Parietal lobe (tissue), 2 donors: ENCODE results near the gene CST4. TPM values are rescaled to one million over a fixed set of nuclear protein-coding genes. Genes with fewer than 3 reads are reported as not detected.

Source experiments
- small RNA-seq: library from RNA; depleted of rRNA; stranded (forward); fragments of <200 nt; gene quantifications from one replicate; pipeline ENCODE3, GENCODE V24; 2014; ENCODE audit warnings: low replicate concordance
- total RNA-seq: library from RNA; depleted of rRNA; stranded (reverse); fragments of >200 nt; gene quantifications from one replicate; pipeline ENCODE4 v1.2.3, GENCODE V29; 2014

Gene CST4, protein sequence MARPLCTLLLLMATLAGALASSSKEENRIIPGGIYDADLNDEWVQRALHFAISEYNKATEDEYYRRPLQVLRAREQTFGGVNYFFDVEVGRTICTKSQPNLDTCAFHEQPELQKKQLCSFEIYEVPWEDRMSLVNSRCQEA
- not detected for total RNA-seq

DNA sequence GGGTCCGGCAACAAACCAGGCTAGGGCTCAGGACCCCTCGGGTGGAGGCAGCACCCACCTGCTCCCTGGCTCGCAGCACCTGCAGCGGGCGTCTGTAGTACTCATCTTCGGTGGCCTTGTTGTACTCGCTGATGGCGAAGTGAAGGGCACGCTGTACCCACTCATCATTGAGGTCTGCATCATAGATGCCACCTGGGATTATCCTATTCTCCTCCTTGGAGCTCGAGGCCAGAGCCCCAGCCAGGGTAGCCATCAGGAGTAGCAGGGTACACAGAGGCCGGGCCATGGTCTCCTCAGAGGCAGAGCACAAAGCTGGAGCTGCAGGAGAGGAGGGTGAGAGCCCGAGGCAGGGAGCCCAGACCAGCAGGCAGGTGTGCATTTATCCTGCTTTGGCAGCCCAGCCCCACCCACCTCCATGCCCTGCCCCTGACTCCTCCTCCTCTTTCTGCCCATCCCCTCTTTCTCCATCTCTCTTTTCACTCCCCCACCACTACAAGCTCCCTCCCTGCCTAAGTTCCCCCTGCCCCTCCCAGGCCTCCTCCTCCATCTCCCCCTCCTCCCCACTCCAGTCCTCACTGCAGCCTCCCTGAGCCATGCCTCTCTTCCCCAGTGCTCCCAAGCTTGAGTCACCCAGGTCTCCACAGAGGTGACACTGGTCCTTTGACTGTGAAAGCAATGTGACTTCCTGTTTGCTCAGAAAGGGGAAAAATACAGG lies at the start of gene CST4:
TSS of gene CST4 (minus strand) at position 355 of the 715 bp plus-strand sequence. CDS start at position 286, 69 bp downstream.

DNA sequence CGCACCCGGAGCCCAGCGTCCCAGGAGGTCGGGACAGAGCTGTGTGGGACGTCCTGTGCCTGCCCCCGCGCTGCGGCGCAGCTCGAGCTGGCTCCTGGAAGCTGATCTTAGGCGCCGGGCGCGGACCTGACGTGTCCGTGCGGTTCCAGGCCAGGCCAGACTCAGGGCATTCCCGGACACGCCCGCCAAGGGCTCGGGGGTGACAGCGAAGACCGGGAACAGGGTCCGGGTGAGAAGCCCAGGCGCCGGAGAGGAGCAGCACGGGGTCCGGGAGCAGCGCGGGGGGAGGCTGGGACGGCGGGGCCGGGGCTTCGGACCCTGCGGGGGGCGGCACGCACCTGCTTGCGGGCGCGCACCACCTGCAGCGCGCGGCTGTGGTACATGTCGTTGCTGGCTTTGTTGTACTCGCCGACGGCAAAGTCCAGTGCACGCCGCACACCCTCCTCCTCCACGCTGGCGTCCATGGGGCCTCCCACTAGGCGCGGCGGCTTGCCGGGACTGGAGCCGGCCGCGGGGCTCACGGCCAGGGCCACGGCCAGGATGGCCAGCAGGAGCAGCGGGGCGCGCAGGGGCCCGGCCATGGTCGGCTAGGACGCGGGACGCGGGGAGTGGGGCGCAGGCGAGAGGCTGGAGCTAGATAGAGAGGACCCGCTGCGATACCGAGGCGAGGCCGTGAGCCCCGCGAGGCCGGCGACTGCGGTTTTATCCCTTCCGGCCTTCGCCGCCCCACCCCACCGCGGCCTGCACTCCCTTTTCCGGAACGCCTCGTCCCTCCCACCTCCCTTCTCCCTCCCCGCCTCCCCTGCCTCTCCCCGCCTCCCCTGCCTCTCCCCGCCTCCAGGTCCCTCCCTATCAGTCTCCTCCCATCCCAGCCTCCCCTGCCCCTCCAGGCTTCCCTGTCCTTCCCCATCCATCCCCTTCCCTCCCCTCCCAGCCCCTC lies 51.3 kb downstream of the CST4 start, which contains the start of gene CST3:
TSS of gene CST3 (minus strand) at position 674 of the 940 bp plus-strand sequence. CDS start at position 581, 93 bp downstream.

Small RNA genes within 50 kb of the gene (small RNA-seq; reads per million reads assigned to genes)
- gene CST2P1: not detected

Other genes with a start within 250 kb of the CST4 start
- not detected for gene CSTL1, start 249.4 kb downstream of the CST4 start, total RNA-seq
- not detected for gene CST11, start 236.2 kb downstream of the CST4 start, total RNA-seq
- gene CST8, start 197.9 kb downstream of the CST4 start, total RNA-seq: not detected
- not detected for gene CST9L, start 120.6 kb downstream of the CST4 start, total RNA-seq
- not detected for gene CST9, start 83.1 kb downstream of the CST4 start, total RNA-seq
- 64.5 TPM for gene CST3, start 51.1 kb downstream of the CST4 start, total RNA-seq
- not detected for gene CST1, start 61.9 kb upstream of the CST4 start, total RNA-seq
- gene CST2, start 137.7 kb upstream of the CST4 start, total RNA-seq: not detected
- gene CST5, start 190.7 kb upstream of the CST4 start, total RNA-seq: not detected